Measurements from ENCODE around the gene ITSN1. TPM values are rescaled to one million over a fixed set of nuclear protein-coding genes. Genes with fewer than 3 reads are reported as not detected.
A peak's percentile ranks its signal among the peaks of the same experiment; 100 is the strongest.

ITSN1 gene
- total and polyA plus RNA-seq, 2 experiments from 2014 or later = 77.9 to 95.7 TPM

DNA sequence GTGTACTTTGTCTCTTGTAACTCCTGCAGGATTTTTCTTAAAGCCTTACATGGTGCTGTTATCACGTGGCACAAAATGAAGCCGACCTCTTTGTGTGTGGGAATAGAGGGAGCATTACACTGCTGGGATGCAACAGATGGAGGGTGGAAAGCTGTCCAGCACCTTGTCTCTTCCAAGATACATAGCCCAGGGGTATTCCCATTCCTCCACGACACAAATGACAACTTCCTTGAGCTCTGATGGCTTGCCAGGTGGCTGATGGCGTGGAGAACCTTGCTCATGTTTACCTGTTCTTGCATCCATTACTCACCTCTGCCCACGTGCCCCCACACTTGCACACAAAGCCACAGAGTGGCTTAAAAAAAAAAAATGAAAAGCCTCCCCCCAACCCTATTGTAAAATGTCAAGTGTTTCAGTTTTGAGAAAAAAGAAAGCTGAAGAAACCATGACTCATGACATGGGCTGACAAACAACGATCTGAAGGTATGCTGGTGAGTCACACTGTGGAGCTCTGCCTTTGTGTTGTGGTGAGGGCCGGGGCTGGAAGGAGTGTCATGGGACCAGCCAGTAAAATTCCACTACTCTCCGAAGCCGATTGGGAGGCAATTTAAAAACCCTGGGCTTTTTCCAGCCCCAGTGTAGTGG is 305.3 kb downstream of the ITSN1 start:
- no peaks in the 10 kb centered on the region for H4K20me1 ChIP-seq (replicated peaks; ENCODE audit: insufficient read depth)
- peaks cover 15% of the 10 kb centered on the region; the same call in 2 of the 3 replicates for H3K36me3 Mint-ChIP-seq (ENCODE audit: low read depth)
- no peaks in the 10 kb centered on the region for H3K27me3 ChIP-seq (ENCODE audit: insufficient read depth)
- DNase-seq (ENCODE audit: low spot score) = peak; percentile 95
- peak; percentile 94 for ATAC-seq
- H3K27me3 Mint-ChIP-seq (ENCODE audit: insufficient read depth, low read depth, poor library complexity) = peaks cover 13% of the 10 kb centered on the region
- H3K4me1 ChIP-seq (ENCODE audit: insufficient read depth) = peaks cover 27% of the 10 kb centered on the region
- peaks cover 3% of the 10 kb centered on the region; the same call in 1 of the 2 replicates for H3F3A ChIP-seq (replicated peaks; ENCODE audit: low read depth)
- 0 out of 2 replicates have a peak overlapping the region, but pooled peaks have one; percentile 6 for H2AFZ ChIP-seq
- no peaks in the 10 kb centered on the region for H3K79me2 ChIP-seq (replicated peaks; ENCODE audit: insufficient read depth)
- peak overlapping the region; percentile 93 for H3K27ac ChIP-seq (ENCODE audit: low read depth)
- H3K9me2 ChIP-seq (ENCODE audit: insufficient read depth) = no peaks in the 10 kb centered on the region
- peak overlapping the region; percentile 58 for H3K4me2 ChIP-seq
- peak overlapping the region; percentile 97 for H3K27ac Mint-ChIP-seq
- peaks cover 31% of the 10 kb centered on the region for H3K4me1 Mint-ChIP-seq
- peaks cover 13% of the 10 kb centered on the region for H3K9me3 Mint-ChIP-seq
- no peaks in the 10 kb centered on the region; the same call in 1 of the 2 replicates for H3K36me3 ChIP-seq (ENCODE audit: insufficient read depth)
- peak overlapping the region; percentile 31 for H3K4me3 ChIP-seq
- H3K4me3 Mint-ChIP-seq = peak overlapping the region; percentile 63
- TF ChIP-seq ZNF114 (CRISPR knock-in tag; IDR thresholded peaks at IDR 0.05) (no peak), STAT1 (IDR thresholded peaks at IDR 0.05; ENCODE audit: unreplicated experiment) (no peak), POLR2AphosphoS5 (IDR thresholded peaks at IDR 0.05; ENCODE audit: low read depth) (0 out of 2 replicates have a peak, but pooled peaks have one; percentile 26), CREB1 (CRISPR knock-in tag; IDR thresholded peaks at IDR 0.05; ENCODE audit: low read depth) (no peak), ZNF331 (CRISPR knock-in tag; IDR thresholded peaks at IDR 0.05; ENCODE audit: low read depth) (no peak)
- TF ChIP-seq, protein P1, sequence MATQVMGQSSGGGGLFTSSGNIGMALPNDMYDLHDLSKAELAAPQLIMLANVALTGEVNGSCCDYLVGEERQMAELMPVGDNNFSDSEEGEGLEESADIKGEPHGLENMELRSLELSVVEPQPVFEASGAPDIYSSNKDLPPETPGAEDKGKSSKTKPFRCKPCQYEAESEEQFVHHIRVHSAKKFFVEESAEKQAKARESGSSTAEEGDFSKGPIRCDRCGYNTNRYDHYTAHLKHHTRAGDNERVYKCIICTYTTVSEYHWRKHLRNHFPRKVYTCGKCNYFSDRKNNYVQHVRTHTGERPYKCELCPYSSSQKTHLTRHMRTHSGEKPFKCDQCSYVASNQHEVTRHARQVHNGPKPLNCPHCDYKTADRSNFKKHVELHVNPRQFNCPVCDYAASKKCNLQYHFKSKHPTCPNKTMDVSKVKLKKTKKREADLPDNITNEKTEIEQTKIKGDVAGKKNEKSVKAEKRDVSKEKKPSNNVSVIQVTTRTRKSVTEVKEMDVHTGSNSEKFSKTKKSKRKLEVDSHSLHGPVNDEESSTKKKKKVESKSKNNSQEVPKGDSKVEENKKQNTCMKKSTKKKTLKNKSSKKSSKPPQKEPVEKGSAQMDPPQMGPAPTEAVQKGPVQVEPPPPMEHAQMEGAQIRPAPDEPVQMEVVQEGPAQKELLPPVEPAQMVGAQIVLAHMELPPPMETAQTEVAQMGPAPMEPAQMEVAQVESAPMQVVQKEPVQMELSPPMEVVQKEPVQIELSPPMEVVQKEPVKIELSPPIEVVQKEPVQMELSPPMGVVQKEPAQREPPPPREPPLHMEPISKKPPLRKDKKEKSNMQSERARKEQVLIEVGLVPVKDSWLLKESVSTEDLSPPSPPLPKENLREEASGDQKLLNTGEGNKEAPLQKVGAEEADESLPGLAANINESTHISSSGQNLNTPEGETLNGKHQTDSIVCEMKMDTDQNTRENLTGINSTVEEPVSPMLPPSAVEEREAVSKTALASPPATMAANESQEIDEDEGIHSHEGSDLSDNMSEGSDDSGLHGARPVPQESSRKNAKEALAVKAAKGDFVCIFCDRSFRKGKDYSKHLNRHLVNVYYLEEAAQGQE (IDR thresholded peaks at IDR 0.05; ENCODE audit: unreplicated experiment) = no peak

DNA sequence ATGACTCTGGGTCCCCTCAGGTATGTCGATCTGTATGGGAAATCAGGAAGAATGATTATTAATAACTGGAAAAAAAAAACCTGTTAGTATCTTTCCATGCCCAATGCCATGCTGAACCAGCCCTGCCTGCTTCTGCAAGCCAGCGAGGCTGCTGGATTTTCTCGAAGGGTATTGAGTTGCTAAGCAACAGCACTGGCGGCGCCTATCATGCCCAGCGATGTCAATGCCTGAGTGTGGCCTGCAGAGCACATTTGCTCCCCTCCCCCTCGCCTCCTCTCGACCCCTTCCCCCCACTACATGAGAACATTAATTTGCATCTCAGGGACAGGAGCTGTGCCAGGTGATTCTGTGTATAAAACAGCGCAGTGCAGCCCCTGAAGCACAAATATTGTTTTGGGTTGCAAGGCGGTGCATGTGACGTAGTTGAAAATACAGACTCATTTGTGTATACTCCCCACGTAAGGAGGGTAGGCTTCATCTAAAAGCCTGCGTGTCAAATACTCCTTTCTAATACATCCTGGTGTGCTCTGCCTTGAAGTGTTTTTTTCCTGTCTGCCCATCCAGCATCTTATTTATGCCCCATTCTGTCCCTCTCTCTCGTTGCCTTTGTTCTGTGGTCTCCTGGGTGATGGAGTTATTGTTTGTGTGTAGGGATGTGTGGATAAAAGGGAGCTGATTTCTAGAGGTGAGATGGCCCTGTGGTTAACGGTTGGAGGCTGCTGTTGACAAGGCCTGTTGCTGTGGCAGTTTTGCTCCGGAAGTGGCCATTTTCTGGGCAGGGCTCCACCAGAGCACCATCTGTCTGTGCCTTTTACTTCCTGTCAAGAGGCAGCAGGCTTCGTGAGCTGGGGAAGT is 306.0 kb downstream of the ITSN1 start:
- Histone ChIP-seq H3K79me2 (replicated peaks; ENCODE audit: insufficient read depth) (no peaks in the 10 kb centered on the region), H3K4me3 (peak overlapping the region; percentile 31), H3K27ac (ENCODE audit: low read depth) (peak overlapping the region; percentile 93), H3F3A (replicated peaks; ENCODE audit: low read depth) (peaks cover 3% of the 10 kb centered on the region; the same call in 1 of the 2 replicates), H2AFZ (peak overlapping the region; percentile 14; the same call in 1 of the 2 replicates), H3K4me1 (ENCODE audit: insufficient read depth) (peaks cover 26% of the 10 kb centered on the region), H3K4me2 (peak overlapping the region; percentile 58), H4K20me1 (replicated peaks; ENCODE audit: insufficient read depth) (no peaks in the 10 kb centered on the region), H3K9me2 (ENCODE audit: insufficient read depth) (no peaks in the 10 kb centered on the region), H3K27me3 (ENCODE audit: insufficient read depth) (no peaks in the 10 kb centered on the region), H3K36me3 (ENCODE audit: insufficient read depth) (no peaks in the 10 kb centered on the region; the same call in 1 of the 2 replicates)
- peaks cover 13% of the 10 kb centered on the region for H3K9me3 Mint-ChIP-seq
- peaks cover 15% of the 10 kb centered on the region; the same call in 2 of the 3 replicates for H3K36me3 Mint-ChIP-seq (ENCODE audit: low read depth)
- ATAC-seq (peak; percentile 90), DNase-seq (ENCODE audit: low spot score) (peak; percentile 94)
- peaks cover 13% of the 10 kb centered on the region for H3K27me3 Mint-ChIP-seq (ENCODE audit: insufficient read depth, low read depth, poor library complexity)
- H3K27ac Mint-ChIP-seq = peak overlapping the region; percentile 97
- peak overlapping the region; percentile 63 for H3K4me3 Mint-ChIP-seq
- TF ChIP-seq CREB1 (CRISPR knock-in tag; IDR thresholded peaks at IDR 0.05; ENCODE audit: low read depth) = no peak
- TF ChIP-seq NANOG (IDR thresholded peaks at IDR 0.05; ENCODE audit: borderline replicate concordance) = no peak
- no peak for TF ChIP-seq EZH2phosphoT487 (IDR thresholded peaks at IDR 0.05; ENCODE audit: unreplicated experiment)
- TF ChIP-seq, protein P1 (IDR thresholded peaks at IDR 0.05; ENCODE audit: unreplicated experiment) = no peak
- TF ChIP-seq JUNB (IDR thresholded peaks at IDR 0.05; ENCODE audit: unreplicated experiment) = no peak
- peaks cover 31% of the 10 kb centered on the region for H3K4me1 Mint-ChIP-seq
